Right lobe of liver (tissue), 6 donors: ENCODE results near the gene EPHB3. TPM values are rescaled to one million over a fixed set of nuclear protein-coding genes. Genes with fewer than 3 reads are reported as not detected.

Experiments used
- ATAC-seq, 4 donors: fragments of 200-7000 bp; cut with Tn5 transposase; one replicate each; pipeline ENCODE4 v1.9.1; 2020; ENCODE audit warnings: mild to moderate bottlenecking in 4 of 4, moderate library complexity in 4 of 4
- DNase-seq, 3 donors: peaks; one replicate each; pipeline ENCODE4 v3.0.0-alpha.2; 2020
- H3K27ac ChIP-seq, 3 donors: fragments of 200-600 bp; one replicate each; pipeline ENCODE4 v1.8.0; 2022
- H3K27me3 ChIP-seq, 2 donors: fragments of 200-600 bp; one replicate each; pipeline ENCODE4 v1.8.0; 2022
- H3K36me3 ChIP-seq, 4 donors: fragments of 200-600 bp; sonication (generic) in 1 of 4; one replicate each; pipeline versions ENCODE4 v1.5.1 to v1.8.0; 2017 to 2022; ENCODE audit warnings: control low read depth in 1 of 4
- H3K4me1 ChIP-seq, 4 donors: fragments of 200-600 bp; sonication (generic) in 1 of 4; one replicate each; pipeline versions ENCODE4 v1.5.1 to v1.8.0; 2017 to 2022; ENCODE audit warnings: control low read depth in 1 of 4
- H3K4me3 ChIP-seq, 3 donors: fragments of 200-600 bp; one replicate each; pipeline ENCODE4 v1.8.0; 2022
- H3K9me3 ChIP-seq, 4 donors: fragments of 200-600 bp; sonication (generic) in 1 of 4; one replicate each; pipeline versions ENCODE4 v1.5.1 to v1.8.0; 2017 to 2022; ENCODE audit warnings: control low read depth in 1 of 4
- CTCF ChIP-seq, 4 donors: fragments of 200-600 bp in 3 of 4; fragments of 450-650 bp in 1 of 4; IDR thresholded peaks; one replicate each; pipeline versions ENCODE4 v1.5.1 to v1.8.0; 2016 to 2022; ENCODE audit warnings: antibody characterized with exemption in 4 of 4, mild to moderate bottlenecking in 2 of 4
- POLR2A ChIP-seq: fragments of 450-650 bp; IDR thresholded peaks from one replicate; pipeline ENCODE4 v1.6.1; 2017; ENCODE audit warnings: antibody characterized with exemption, mild to moderate bottlenecking
- WGBS: methylation state at CpG from one replicate; pipeline ENCODE4 v1.1.6; 2018; ENCODE audit warnings: low coverage, low lambda C conversion rate; ENCODE audit not compliant: insufficient coverage; ENCODE audit errors: missing lambda C conversion rate; 5-methylcytosine and 5-hydroxymethylcytosine counted together
- intact Hi-C, 2 donors: fragments of 100-400 bp; cut with DNase I; formaldehyde crosslinking; loops; one replicate each; pipeline versions ENCODE4 v1.11.2 to v1.14.1; 2022
- total RNA-seq, 6 experiments: library from RNA; depleted of rRNA in 2 of 6; stranded (reverse); fragments of >200 nt in 2 of 6; fragmentation: NEBNext Ultra II Directional in 3 of 6; extraction: Animal tissue kit (Norgen Biotek cat#: 25700) in 3 of 6; gene quantifications; one replicate each; pipeline versions ENCODE4 v1.1.0 to v1.2.4, GENCODE V29; 2016 to 2023
- donor health status: DM: no; HTN: yes; CAD: no.
- donor health status: DM: no; HTN: no; CAD: no.
- donor health status: DM: no; HTN: no; CAD: no.
- donor health status: DM: no; HTN: yes; CAD: no.
- donor health status: DM: no; HTN: yes; CAD: no.

The EPHB3 gene
- total RNA-seq, 6 experiments from 2014 or later, result 0.12 to 0.71 (median 0.37) TPM

- Histone ChIP-seq H3K4me3 (no peak overlapping the region), H3K9me3 (no peaks in the 10 kb centered on the region), H3K4me1 (peaks cover 0 to 19% (median 4%) of the 10 kb centered on the region in 4 donors), H3K27me3 (no peaks in the 10 kb centered on the region), H3K27ac (no peak overlapping the region), H3K36me3 (no peaks in the 10 kb centered on the region)
- intact Hi-C loops, result no loop called here
- DNase-seq, result no peak
- ATAC-seq, result no peak
- no peak for TF ChIP-seq CTCF (IDR thresholded peaks at IDR 0.05)
- no peak for TF ChIP-seq POLR2A
- WGBS, result 57% methylated on average over 5 of the region's 13 CpGs
Observed at GRCh38 chr3:184563941-184564684, 2.5 kb downstream of the EPHB3 start.

DNA sequence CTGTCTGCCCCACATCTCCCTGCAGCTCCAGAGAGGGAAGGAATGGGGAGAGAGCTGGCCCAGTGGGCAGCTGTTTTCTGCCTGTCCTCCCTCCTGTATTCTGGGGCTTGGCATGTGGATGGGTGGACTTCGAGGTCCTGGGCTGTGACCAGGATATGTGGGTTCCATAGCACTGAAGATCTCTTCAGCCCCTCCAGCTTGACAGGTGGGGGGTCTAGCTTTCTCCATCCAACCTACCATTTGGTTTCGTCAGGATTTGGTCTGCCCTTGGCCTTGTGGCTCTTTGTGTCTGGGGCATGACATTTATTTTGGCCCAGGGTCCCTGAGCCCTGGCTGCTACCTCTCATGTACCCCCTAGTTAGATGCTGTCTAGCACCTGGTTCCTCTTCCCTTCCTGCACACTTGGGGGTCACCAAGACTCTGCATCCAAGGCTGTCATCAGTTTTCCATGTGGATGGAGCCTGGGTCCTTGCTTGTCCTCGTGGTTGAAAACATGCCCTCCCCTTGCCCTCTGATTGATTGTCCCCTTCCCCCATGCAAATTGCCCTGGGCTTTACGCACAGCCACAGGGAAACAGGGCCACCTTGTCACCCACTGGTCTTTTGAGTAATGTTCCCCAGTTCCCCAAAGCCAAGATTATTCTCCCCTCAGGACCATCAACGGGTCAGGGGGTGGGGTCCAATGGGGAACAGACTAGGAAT lies 3.2 kb downstream of the EPHB3 start:
- WGBS, result 56% methylated on average over 3 of the region's 5 CpGs
- no peaks in the 10 kb centered on the region for H3K27me3 ChIP-seq
- peaks cover 0 to 24% (median 4%) of the 10 kb centered on the region in 4 donors for H3K4me1 ChIP-seq
- no peak for ATAC-seq
- intact Hi-C loops, result no loop called here
- TF ChIP-seq POLR2A (no peak), CTCF (IDR thresholded peaks at IDR 0.05) (no peak)
- no peak for DNase-seq
- H3K36me3 ChIP-seq, result no peaks in the 10 kb centered on the region
- no peak overlapping the region for H3K4me3 ChIP-seq
- no peak overlapping the region for H3K27ac ChIP-seq
- no peaks in the 10 kb centered on the region for H3K9me3 ChIP-seq

- no peaks in the 10 kb centered on the region for H3K36me3 ChIP-seq
- no peaks in the 10 kb centered on the region for H3K27me3 ChIP-seq
- peaks cover 0 to 20% (median 3%) of the 10 kb centered on the region in 4 donors for H3K4me1 ChIP-seq
- no peak overlapping the region for H3K4me3 ChIP-seq
- DNase-seq (no peak), ATAC-seq (no peak)
- intact Hi-C loops, result no loop called here
- no peak overlapping the region for H3K27ac ChIP-seq
- TF ChIP-seq POLR2A (no peak), CTCF (IDR thresholded peaks at IDR 0.05) (no peak)
- H3K9me3 ChIP-seq, result no peaks in the 10 kb centered on the region
- 65% methylated on average over 6 of the region's 14 CpGs for WGBS
Observed at GRCh38 chr3:184565421-184566211, 4.0 kb downstream of the EPHB3 start.

GRCh38 chr3:184566441-184567414 lies 5.1 kb downstream of the EPHB3 start:
- Histone ChIP-seq H3K4me1 (peaks cover 0 to 10% (median 0%) of the 10 kb centered on the region in 4 donors), H3K4me3 (no peak overlapping the region), H3K27ac (no peak overlapping the region), H3K9me3 (no peaks in the 10 kb centered on the region), H3K36me3 (no peaks in the 10 kb centered on the region), H3K27me3 (no peaks in the 10 kb centered on the region)
- ATAC-seq (no peak), DNase-seq (no peak)
- WGBS, result 60% methylated on average over 2 of the region's 14 CpGs
- intact Hi-C loops, result no loop called here
- no peak for TF ChIP-seq CTCF (IDR thresholded peaks at IDR 0.05)
- TF ChIP-seq POLR2A, result no peak
